Measurements from ENCODE around the gene NETO2.
"Not testable (repeated sequence)": the region's sequence is repeated elsewhere in the genome, so short reads cannot be mapped to it uniquely, and the experiment has no call there.

Gene NETO2

DNA sequence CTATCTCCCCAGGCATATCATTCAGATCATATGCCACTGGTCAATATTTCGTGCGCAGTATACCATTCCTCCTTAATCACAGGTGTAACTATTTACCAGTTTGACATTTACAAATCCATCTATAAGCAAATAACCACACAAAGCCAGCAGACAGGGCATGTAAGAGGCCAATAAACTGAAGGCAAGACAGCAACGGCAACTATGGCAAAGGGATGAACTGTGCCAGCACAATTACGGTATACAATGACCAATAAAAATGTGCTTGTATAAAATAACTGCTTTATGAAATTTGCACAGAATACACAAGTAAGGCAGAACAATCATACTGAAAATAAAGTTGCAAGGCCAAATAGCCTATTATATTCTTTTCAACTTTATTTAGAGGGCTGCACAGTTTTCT lies 9.2 kb downstream of the NETO2 start:
- DNase-seq (ENCODE audit: low read depth in 2 of 2): no peak

DNA sequence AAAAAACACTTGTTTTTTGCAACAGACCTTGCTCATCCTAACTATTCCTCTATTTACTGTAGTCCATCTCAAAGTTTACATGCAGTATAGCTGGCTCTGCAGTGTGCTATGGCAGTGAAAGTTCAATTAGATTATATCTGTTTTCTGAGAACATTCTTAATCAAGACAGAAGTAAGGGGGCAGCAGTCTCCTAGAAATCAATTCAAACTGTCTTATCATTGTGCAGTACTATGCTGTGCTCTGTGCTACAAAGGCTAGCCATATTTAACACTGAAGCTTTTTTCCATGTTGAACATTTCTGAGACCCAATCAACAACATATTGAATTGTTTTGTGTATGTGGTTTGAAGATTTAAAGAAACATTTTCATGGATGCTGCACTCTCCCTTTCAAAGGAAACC lies 11.4 kb downstream of the NETO2 start:
- no peak for DNase-seq (ENCODE audit: low read depth in 2 of 2)

DNA sequence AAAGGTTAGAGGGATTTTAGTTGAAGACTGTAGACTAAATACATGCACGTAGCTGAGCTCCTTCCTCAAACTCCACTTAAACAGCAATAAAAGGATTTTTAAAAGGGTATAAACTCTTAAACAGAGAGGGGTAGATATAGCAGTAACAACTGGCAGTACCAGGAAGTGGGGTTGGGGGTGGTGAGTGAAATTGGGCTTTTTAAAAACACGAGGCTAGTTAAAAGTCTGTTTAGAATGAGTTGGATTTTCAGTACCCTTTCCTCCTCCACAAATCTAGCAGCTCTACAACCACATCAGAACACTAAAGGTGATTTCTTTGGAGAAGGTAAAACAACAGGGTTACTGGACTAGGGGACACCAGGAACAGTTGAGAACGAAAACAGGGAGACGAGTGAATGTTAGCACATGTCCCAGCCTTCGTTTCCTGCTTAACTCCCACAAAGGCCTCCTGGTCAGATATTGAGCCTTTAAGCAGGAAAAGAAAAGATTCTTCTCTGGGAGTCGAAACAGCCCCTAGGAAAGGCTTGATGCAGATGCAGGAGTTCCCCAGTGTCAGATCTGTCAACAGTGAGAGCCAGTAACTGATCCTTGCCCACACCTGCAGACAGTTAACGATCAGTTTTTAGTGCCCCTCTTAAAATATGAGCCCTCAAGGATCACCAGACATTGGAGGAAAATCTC lies 13.8 kb downstream of the NETO2 start:
- no peak for DNase-seq (ENCODE audit: low read depth in 2 of 2)

DNA sequence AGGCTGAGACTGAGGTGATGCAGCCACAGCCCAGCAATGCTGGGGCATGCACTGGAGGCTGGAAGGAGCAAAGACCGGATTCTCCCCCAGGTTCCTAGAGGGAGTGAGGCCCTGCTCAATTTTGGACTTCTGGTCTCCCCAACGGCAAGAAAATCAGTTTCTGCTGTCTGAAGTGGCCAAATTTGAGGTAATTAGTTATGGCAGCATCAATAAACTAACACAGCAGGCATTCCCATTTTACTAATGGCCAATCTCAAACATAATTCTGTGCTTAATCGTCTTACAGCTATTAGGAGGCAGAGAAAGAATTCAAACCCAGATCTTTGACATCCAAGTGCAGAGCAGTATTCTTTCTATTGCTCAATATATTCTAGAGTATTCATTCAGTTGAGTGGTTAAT lies 16.2 kb downstream of the NETO2 start:
- no peak for DNase-seq (ENCODE audit: low read depth in 2 of 2)

DNA sequence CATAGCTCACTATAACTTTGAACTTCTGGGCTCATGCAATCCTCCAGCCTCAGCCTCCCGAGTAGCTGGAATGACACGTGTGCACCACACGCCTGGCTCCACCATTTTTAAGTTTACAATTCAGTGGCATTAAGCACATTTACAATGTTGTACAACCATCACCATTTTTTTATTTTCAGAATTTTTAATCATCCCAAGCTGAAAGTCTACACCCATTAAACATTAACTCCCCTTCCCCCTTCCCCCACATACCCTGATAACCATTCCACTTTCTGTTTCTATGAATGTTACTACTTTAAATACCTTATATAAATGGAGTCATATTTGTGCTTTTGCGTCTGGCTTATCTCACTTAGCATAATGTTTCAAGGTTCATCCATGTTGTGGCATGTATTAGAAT lies 18.0 kb downstream of the NETO2 start:
- no peak for DNase-seq (ENCODE audit: low read depth in 2 of 2)

DNA sequence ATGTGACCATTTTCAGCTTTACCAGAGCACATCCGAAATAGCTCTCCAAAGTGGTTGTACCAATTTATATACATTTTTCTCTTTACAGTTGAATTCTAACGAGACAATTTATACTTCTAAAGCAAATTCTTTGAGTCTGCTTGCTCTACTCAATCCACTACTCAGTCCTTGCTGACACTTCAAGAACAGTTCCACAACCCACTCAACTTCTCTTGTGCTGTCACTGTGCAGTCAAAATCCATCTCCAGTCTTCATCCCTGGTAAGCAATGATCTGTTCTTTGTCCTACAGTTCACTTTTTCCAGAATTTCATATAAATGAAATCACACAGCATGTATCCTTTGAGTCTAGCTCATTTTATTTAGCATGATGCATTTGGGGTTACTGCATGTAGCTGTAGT lies 30.6 kb downstream of the NETO2 start:
- DNase-seq (ENCODE audit: low read depth in 2 of 2): no peak

DNA sequence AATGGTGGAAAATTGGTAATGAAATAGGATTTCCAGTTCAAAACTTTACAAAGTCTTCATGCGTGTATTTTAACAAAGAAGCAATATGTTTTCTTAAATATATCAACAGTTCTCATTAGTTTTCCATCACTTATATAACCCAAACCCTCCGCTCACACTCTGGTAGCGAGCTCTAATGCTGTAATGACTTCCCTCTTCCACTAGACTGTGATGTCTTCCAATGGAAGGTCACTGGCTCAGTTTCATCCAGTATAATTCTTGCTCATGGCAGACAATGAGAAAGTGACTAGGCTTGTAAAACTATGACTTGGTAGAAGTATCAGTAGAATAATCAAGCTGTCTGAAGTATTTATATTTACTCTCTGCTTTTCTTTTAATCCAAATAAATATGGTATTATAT lies 32.8 kb downstream of the NETO2 start:
- no peak for DNase-seq (ENCODE audit: low read depth in 2 of 2)

DNA sequence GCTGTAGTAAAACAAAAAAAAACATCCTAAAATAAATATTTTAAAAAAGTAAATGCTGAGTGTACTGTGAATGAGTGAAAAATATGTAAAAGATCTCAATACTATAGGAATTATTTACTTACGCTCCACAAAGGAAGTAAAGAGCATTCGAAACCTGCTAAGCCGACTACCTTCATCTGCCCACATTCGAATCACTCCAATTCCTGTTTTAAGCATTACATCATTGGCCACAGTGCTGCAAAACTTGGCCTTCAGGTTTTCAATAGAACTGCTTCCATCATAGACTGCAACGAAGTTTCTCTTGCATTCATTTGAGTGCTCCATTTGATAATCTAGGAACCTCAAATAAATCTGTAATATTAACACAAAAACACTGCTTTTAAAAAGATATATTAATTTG lies 34.4 kb downstream of the NETO2 start:
- no peak for DNase-seq (ENCODE audit: low read depth in 2 of 2)

DNA sequence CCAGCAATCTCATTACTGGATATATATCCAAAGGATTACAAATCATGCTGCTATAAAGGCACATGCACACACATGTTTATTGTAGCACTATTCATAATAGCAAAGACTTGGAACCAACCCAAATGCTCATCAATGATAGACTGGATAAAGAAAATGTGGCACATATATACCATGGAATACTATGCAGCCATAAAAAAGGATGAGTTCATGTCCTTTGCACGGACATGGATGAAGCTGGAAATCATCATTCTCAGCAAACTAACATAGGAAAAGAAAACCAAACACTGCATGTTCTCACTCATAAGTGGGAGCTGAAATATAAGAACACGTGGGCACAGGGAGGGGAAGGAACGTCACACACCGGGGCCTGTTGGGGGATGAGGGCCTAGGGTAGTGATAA lies 40.8 kb downstream of the NETO2 start:
- DNase-seq (ENCODE audit: low read depth in 2 of 2): not testable (repeated sequence)

DNA sequence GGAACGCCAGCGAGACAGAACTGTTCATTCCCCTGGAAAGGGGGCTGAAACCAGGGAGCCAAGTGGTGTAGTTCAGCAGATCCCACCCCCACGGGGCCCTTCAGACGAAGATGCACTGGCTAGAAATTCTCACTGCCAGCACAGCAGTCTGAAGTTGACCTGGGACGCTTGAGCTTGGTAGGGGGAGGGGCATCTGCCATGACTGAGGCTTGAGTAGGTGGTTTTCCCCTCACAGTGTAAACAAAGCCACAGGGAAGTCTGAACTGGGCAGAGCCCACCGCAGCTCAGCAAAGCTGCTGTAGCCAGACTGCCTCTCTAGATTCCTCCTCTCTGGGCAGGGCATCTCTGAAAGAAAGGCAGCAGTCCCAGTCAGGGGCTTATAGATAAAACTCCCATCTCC lies 46.6 kb downstream of the NETO2 start:
- DNase-seq (ENCODE audit: low read depth in 2 of 2): not testable (repeated sequence)

DNA sequence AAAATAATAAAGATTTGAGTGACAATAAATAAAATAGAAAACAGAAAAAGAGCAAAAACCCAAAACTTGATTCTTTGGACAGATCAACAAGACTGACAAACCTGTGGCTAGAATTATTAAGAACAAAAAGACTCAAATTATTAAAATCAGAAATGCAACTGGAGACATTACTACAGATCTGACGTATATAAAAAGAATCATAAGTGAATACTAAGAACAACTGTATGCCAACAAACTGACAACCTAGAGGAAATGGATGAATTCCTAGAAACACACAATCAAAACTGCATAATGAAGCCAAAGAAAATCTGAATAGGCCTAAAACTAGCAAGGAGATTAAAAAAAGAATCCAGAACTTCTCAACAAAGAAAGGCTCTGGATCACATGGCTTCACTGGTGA lies 47.4 kb downstream of the NETO2 start:
- DNase-seq (ENCODE audit: low read depth in 2 of 2): no peak

DNA sequence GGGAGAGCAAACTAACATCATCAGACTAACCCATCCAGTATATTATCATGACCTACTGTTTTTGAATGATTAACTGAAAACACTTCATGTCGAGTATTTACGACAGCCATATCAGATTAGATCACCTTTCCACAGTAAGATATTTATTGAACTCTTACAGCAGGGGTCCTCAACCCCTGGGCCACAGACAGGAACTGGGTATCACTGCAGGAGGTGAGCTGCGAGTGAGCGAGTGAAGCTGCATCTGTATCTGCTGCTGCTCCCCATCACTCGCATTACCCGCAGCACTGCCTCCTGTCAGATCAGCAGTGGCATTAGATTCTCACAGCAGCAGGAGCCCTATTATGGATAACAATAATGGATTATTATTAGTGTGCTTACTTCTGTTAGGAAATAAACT lies 59.5 kb downstream of the NETO2 start:
- no peak for DNase-seq (ENCODE audit: low read depth in 2 of 2)

DNA sequence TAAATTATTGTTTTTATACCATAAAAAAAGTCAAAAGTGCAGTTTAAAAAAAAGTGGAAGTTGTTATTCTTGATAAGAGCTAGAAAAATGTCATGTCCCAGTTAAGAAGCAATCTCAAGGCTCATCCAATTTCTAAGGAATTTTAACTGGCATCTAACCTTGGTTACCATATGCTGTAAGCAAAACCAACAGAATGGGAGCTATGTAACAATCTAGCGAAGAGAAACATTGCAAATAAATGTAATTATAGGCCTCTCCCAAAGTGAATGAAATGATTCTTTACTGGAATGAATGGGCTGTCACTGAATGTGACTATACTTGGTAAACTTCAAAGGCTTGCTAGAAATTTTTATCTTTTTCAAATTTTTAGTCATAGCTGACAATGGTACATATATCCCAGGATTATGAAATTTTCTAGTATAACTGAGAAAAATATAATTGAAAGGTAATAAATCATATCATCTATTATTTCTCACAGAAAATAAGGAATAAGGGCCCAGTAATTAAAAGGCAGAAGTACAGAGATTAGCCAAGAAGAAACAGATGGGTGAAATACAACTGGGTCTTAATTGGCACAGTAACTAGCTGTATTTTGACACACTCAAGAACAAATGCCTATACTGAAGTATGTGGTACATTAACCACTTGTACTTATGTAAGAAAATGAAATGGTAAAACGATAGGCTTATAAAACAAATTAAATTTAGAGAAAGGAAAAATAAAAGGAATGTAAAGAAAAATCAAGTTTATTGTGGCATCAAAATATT lies 61.5 kb downstream of the NETO2 start:
- DNase-seq (ENCODE audit: low read depth in 2 of 2): no peak

DNA sequence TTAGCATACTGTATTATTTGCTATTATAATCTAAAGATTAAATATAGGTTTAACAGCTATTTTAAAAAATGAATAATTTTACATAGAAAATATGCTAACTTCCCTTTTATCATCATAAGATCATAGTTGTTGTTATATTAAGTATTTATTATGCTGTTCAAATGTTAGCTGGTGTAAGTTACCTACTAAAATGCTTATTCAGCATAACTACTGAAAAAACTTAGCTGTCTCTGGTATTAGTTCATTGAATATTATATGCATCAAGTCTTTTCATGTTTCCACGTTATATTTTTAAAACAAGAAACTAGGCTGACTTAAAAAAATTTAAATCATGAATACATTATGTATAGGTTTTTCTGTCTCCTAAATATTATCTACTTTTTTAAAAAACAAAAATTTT lies 62.6 kb downstream of the NETO2 start:
- DNase-seq (ENCODE audit: low read depth in 2 of 2): no peak

DNA sequence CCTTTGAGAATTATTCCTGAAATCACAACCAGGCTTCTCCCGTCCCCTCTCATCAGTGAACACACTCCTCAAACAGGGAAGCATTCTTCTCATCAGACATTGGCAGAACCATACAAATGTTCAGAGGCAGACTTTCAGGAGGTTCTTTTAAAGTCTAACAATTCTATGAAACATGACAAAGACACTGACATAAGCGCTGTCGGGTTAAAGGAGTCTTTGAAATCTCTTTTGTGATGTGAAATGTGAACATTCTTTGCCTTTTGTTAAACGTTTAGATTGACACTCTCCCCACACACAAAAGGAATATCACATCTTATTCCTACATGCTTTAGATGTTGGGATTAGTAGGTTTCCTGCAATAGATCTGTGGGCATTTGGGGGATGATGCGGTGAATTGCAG lies 63.9 kb downstream of the NETO2 start:
- no peak for DNase-seq (ENCODE audit: low read depth in 2 of 2)

DNA sequence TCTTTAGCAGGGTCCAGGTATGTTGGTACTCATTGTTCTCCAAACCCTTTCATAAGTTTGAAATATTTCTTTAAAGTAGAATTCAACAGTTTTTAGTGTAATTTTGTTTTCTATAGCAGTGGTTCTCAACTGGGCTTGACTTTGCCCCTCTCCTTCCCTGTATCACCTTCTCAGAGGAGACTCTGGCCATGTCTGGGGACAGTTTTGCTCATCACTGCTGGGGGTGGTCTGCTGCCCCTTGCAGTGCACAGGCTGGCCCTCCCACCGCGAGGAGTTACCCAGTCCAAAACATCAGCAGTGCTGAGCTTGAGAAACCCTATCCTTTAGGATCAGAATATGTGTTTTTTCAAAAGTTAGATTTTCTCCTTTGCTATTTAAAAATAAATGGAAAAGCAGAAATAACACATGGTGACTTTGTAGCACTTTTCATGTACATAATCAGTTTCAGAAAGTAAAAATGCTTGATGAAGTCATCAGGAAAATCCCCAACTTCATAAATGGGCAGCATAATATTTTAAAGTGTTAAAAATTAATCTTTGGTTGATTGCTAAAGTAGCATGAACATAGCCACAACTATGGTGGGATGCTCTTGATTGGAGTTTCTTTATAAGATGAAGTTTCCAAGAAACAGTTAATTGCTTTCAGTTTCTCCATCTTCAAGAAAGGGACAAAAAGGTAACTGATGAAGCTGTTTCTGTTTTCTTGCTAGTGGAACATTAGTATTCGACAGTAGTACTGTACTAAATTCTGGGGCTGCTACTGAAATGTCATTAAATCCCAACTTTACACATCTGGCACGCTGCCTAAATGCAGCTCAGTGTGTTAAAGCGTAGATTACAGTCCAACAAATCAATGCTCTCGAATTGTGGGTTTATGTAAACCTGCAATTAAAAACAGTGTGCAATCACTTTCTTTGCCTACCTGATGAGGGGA lies 70.3 kb downstream of the NETO2 start:
- no peak for DNase-seq (ENCODE audit: low read depth in 2 of 2)

DNA sequence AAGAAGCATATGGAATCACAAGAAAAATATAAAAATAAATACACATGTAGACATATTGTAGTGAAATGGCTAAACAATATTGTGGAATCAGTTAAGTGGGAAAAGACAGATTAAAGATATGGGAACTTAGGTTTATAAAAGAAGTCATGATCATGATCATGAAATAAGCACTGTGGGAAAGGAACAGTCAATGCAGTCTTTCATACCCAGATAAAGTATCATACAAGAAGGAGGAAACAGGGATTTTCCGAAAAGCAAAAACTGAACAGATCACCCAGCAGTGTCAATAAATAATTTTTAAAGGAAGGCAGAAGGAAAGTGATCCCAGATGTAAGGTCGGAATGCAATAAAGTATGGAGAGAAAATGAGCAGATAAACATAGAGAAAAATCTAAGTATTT lies 71.6 kb downstream of the NETO2 start:
- no peak for DNase-seq (ENCODE audit: low read depth in 2 of 2)

DNA sequence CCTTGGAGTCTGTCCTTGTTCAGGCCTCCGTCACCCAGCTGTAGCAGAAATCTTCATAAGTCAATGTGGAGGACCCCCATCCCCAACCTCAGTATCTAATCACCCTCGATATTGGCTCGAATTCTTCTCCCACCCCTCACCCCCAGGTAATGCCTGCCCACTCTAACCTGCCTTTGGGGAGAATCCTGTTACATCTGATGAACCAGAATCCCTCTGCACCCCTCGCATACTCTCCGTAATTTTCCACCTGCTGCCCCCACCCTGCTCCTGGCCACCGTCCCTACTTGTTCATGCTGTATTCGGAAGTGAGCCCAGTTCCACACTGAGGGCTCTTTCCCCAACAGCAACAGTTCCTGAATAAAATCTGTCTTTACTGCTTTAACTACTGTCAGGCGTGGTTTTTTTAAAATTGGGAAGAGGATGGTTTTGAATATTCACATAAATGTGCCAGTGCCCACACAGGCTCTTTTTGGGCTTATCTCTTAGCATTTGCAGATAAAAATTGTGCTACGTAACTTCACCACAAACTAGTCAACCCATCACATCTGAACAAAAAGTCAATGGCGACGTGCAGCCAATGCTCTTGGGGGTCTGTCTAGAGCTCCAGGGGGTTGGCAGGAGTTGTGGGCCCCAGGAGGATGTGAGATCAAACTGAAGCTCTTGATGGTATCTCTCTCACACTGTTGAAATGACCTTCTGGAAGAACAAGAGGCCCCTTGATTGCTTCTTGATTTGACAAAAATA lies 73.7 kb downstream of the NETO2 start:
- DNase-seq (ENCODE audit: low read depth in 2 of 2): no peak

DNA sequence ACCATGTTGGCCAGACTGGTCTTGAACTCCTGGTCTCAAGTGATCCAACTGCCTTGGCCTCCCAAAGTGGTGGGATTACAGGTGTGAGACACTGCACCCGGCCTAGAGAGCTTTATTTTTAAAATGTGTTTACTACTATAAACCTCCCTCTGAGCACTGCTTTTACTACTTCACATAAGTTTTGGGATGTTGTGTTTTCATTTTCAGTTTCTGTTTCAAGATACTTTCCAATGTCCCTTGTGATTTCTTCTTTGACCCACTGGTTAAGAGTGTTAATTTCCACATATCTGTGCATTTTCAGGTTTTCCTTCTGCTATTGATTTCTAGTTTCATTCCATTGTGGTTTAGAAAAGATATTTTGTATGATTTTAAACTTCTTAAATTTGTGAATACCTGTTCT lies 74.4 kb downstream of the NETO2 start:
- no peak for DNase-seq (ENCODE audit: low read depth in 2 of 2)

DNA sequence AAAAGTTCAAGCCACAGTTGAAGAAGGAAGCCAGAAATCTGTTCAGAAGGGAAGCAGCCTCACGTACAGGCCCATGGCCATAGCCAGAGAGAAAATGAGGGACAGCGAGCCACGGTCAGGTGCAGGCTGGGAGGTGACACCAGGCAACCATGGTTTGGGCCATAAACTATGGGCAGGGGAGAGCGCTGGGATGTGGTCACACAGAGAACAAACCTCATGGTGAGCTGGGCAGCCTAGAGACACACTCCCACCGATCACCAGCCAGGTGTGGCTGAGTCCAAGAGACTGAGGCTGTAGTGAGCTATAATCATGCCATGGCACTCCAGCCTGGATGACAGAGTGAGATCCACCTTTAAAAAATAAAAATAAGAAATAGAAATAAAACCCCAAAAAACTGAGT lies 76.5 kb downstream of the NETO2 start:
- no peak for DNase-seq (ENCODE audit: low read depth in 2 of 2)

DNA sequence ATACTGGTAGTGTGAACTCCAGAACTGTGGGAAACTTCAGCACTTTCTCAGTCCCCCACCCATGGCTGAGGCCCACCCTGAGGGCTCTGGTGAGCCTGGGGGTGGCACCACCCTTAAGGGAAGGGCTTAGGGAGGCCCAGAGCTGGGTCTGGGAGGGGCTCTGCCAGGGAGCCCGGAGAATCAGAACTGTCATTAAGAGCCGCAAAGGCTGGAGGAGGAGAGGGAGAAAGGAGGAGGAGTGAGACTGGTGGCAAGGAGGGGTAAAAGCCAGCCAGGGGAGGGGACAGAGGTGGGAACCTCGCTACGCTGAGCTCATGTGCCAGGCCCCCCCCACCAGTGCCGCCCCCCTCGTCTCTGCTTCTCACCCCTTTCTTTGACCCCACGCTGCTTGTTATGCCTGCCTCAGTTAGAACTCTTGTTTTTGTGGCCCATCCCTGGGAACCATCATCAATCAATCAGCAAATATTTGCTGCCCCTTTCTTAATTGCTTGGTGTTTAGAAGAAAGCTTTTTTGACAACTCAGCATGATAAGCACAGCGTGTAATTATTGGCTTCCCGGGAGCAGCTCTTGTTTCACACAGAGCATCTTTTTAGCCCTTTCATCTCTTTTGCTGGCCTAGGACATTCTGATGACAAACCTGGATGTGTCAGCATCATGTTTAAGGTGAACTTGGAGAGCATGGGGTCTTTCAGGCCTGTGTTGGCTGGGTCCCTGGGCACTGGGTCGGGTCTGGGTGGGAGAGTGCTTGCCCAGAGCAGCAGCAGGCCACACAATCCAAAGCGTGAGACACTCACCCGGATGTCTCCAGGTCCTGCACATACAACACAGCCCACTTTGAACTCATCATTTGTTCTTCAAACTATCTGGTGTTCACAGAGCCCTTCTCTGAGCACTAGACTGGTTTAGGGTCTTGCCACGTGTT lies 77.7 kb downstream of the NETO2 start:
- DNase-seq (ENCODE audit: low read depth in 2 of 2): no peak
